HG02970 (cell line): ENCODE results near the gene PYGL.
"Not testable (repeated sequence)": the region's sequence is repeated elsewhere in the genome, so short reads cannot be mapped to it uniquely, and the experiment has no call there.

Experiments
- ATAC-seq: cut with Tn5 transposase; IDR thresholded peaks from one replicate; pipeline ENCODE4 v1.9.1; 2021; ENCODE audit warnings: mild to moderate bottlenecking, moderate library complexity, moderate number of reproducible peaks; ENCODE audit not compliant: unreplicated experiment, low FRiP score

The PYGL gene

DNA sequence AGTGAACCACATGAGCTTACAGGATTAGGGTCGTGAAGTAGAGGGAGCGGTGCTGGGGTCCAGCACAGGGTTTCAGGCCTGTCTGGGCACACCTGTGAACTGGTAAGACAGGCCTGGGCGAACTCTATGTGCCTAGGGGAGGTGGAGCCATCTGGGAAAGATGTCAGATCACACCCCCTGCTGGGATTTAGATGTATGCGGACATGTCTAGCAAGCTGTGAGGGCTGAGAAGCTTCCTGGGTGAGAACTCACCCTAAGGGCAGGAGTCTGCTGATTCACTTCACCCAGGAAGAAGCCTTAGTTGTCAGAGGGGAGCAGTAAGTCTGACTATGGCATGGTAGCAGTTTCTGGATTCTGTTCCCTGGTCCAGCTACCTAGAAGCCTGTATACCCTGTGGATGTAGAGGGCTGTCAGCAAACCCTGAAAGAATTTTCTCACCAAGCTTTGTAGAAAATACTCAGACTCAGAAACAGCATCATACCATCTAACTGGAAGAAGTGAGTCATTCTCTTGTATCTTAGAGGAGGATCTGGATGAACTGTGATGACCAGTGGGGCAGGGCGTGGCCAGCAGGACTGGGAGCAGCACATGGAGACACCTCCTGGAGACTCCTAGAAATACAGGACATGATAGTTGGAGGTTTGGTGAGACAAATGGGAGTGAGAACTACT is 11.2 kb upstream of the PYGL start:
- ATAC-seq: no peak

- no peak for ATAC-seq
These were observed 10.6 kb upstream of the PYGL start for GRCh38 chr14:50954811-50955372.

DNA sequence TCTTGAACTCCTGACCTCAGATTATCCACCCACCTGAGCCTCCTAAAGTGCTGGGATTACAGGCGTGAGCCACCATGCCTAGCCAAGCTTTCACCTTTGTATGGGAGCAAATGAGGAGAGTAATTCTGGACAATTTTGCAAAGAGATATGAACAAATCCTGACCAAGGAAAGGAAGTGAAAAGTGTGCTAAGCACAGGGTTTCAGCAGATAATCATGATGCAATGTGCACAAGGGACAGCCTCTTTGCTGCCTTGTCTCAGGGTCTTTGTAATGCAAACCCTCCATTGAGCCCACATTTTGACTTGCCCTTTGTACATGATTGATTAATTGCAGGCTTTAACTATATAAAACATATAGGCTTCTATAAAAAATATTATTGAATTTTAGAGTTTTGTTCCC is 9.2 kb upstream of the PYGL start:
- ATAC-seq: no peak

DNA sequence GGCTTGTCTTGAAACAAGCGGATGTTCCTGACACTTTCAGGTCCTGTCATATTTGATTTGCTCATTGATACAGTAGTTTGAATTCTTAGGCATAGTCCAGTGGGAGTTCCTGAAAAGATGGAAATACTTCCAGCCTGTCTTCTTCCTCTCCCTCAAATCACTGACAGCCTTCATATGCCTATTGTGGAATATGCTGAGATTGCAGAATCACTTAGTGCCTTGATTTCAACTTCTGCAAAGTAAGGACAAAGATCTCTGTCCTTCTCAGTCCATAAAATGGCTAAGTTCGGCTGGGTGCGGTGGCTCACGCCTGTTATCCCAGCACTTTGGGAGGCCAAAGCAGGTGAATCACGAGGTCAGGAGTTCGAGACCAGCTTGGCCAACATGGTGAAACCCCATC is 6.7 kb upstream of the PYGL start:
- ATAC-seq: no peak

- no peak for ATAC-seq
These were observed 3.9 kb upstream of the PYGL start for GRCh38 chr14:50948205-50948604.

GRCh38 chr14:50947446-50947845 is 3.2 kb upstream of the PYGL start:
- ATAC-seq: no peak

- ATAC-seq: no peak
These were observed 2.1 kb upstream of the PYGL start for GRCh38 chr14:50946234-50946935.

DNA sequence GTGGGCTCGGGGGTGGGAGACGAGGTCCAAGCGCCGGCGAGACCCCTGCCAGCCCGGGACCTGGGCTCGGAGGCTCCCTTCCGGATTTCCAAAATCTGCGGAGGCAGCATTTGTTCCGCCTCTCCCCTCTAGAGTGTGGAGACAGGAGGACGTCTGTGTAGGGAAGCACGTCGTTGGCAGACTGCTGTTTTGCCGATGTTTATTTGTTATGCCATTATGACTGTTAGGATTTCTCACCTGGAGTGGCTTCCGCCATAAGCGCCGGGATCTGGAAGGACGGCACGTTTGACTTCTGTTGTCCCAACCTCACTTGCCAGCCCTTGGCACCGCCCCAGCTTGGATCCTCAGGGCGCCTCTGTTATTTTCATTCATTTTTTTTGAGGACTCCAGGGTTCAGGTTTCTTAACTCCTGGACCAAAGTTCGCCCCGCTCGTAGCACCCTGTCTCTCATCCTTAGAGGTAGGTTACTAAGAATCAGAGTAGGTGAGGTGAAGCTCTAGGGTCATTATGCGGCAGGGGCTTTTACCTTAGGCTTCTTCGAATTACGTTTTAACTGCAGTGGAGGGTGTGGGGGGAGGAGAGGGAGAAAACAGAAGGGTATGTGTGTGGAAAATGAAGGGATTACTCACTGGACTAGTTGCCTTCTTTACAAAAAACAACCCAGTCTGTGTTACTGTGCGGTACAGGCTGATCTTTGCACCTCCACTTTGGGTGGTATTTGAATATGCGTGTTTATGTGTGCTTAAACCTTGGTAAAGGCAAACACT is 547 bp upstream of the PYGL start:
- ATAC-seq: no peak

DNA sequence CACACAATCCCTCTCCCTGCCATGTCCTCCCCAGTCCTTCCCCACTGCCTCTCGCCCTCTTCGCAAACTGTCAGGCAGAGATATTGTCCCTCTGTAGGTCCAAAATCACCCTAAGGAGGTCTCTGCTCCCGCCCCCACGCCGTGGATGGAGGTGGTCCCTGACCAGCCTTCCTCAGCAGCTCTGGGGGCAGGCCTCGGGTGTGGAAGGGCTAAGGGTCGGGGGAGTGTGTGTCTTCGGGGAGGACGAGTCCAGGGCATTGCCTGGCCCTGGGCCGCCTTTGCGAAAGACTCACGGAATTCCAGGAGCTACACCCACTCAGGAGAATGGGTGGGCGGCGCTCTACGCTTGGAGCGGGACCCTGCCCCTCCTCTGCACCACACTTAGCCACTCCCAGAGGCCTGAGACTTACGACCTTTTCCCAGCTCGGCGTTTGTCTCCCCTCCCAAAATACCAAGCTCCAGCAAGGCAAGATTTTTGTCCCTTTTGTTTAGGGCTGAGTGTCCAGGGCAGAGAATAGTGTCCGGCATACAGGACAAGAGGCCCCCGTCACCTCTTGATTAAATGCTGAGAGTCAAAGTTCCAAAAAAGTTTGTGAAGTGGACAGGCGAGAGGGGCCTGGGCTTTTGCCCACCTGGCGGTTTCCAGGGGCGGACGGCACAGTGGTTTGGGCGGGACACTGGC is 881 bp downstream of the PYGL start:
- ATAC-seq: no peak

DNA sequence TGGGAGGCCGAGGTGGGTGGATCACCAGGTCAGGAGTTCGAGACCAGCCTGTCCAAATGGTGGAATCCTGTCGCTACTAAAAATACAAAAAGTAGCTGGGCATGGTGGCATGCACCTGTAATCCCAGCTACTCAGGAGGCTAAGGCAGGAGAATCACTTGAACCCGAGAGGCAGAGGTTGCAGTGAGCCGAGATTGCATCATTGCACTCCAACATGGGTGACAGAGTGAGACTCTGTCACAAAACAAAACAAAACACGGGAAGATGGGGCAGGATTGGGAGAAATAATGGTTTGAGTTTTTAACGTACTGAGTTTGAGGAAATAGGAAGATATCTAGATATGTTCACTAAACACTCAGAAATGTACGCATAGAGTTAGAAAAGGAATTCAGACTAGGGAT is 2.6 kb downstream of the PYGL start:
- not testable (repeated sequence) for ATAC-seq

DNA sequence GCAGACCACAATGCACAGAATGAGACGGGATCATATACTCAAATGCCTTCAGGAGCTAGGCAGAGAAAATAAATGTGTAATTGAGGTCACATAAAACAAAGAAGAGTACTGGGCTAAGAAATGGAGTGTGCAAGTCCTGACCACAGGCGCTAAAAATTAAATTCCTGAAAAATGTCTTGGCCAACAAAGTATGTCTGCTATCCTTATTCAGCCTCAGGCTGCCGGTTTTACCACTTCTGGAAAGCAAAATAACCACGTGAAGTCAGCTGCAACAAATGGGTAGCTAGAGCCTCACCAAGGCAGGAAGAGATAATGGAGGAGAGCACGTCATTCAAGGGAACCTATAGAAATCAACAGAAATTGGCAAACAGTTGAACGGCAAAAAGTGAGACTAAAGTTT is 3.1 kb downstream of the PYGL start:
- no peak for ATAC-seq

- ATAC-seq: no peak
These were observed 6.5 kb downstream of the PYGL start for GRCh38 chr14:50937800-50938199.

DNA sequence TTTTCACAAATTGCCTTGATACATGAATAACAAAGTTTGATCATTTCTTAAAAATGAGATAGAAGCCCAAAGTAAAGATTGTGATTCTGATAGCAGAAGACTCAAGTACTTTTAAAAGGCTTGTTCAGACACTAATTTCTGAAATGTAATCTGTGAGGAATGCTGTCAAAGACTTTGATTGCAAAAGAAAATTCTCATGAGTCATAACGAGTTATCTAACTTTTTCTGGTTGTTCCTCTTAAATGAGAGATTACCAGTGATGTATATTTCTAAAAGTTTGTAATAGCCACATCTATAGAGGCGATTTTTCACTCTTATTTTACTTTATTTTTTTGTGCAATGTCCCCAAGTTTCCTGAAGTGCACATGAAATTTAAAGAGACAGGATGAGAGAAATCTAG is 7.0 kb downstream of the PYGL start:
- no peak for ATAC-seq

- ATAC-seq: no peak
These were observed 7.4 kb downstream of the PYGL start for GRCh38 chr14:50936882-50937281.

GRCh38 chr14:50936016-50936340 is 8.3 kb downstream of the PYGL start:
- no peak for ATAC-seq

- no peak for ATAC-seq
These were observed 8.9 kb downstream of the PYGL start for GRCh38 chr14:50935126-50936015.

DNA sequence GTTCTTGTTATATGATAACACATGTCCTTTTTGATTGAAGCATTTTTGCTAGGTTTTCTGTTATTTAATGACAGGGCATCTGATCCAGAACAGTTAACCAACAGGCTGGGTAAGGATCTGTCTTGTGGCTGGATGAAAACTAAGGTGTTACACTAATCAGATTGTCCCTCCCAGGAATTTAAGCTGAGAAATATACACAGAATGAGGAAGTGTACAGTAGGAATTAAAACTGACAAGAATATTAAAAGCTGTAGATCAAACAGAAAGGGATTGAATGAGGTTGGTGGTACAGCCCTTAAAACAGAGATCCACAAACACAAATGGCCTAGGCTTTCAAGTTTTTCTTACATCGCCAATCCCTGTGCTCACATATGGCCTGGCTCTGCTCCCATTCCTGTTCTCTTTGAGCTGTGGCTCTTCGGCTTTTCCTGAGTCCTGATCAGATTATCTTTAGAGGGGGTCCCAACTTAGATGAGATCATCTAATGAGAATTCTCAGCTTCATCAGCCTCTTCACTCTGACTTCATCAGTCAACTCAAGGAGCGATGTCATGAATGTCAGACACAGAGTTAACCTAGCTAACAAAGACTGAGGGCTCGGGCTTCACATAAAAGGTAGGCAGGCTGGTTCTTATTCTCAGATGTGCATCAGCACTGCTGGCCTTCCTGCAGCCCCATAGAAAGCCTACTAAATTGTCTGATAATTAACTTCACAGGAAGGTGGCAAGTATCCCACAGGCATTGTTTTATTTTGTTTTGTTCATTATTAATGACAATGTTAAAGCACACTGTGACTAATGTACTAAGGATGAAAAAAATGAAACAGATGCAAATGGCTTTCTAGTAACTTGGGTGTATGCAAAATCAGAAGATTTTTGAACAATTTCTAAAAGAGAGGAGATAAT is 11.4 kb downstream of the PYGL start:
- ATAC-seq: no peak

- no peak for ATAC-seq
These were observed 12.1 kb downstream of the PYGL start for GRCh38 chr14:50932156-50932555.

DNA sequence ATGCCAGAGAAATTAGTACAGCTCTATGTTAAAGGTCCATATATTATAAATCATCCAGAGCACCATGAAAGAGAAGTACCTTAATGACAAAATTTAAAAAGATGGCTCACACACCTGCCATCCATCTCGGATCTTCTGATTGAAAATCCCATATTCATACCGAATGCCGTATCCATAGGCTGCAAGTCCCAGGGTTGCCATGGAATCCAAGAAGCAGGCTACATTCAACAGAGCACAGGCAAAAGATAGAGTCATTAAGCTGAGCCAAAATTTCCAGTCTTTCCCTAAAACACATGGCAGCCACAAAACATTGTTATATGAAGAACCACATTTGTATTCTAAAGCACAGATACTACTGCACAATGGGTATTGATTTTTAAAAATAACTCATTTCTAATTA is 12.7 kb downstream of the PYGL start:
- ATAC-seq: no peak
